Karpas-422 (cell line): ENCODE results near the gene EGFL8. TPM values are rescaled to one million over a fixed set of nuclear protein-coding genes. Genes with fewer than 3 reads are reported as not detected.
"Not testable (repeated sequence)": the region's sequence is repeated elsewhere in the genome, so short reads cannot be mapped to it uniquely, and the experiment has no call there.

Experiments
- DNase-seq: peaks from one replicate; pipeline ENCODE4 v3.0.0-alpha.2; 2015
- H2AFZ ChIP-seq: fragments of 200-600 bp; sonication (generic); 2 replicates; pipeline ENCODE4 v1.6.1; 2014; ENCODE audit warnings: antibody characterized with exemption, low read length, mixed read lengths
- H3K27ac ChIP-seq: fragments of 200-600 bp; sonication (generic); 2 replicates; pipeline ENCODE4 v1.5.1; 2014; ENCODE audit warnings: mild to moderate bottlenecking, low read length, moderate library complexity
- H3K27me3 ChIP-seq: fragments of 200-600 bp; sonication (generic); 2 replicates; pipeline ENCODE4 v1.6.1; 2014; ENCODE audit warnings: low read length, mixed read lengths
- H3K36me3 ChIP-seq: fragments of 200-600 bp; sonication (generic); 2 replicates; pipeline ENCODE4 v1.6.1; 2014; ENCODE audit warnings: low read length, mixed read lengths; ENCODE audit not compliant: insufficient read depth
- H3K4me1 ChIP-seq: fragments of 200-600 bp; sonication (generic); 2 replicates; pipeline ENCODE4 v1.6.1; 2014; ENCODE audit warnings: mild to moderate bottlenecking, low read length, mixed read lengths
- H3K4me2 ChIP-seq: fragments of 200-600 bp; sonication (generic); 2 replicates; pipeline ENCODE4 v1.6.1; 2014; ENCODE audit warnings: low read length, low read depth, mild to moderate bottlenecking; ENCODE audit not compliant: poor library complexity, severe bottlenecking
- H3K4me3 ChIP-seq: fragments of 200-600 bp; sonication (generic); 2 replicates; pipeline ENCODE4 v1.5.1; 2014; ENCODE audit warnings: mild to moderate bottlenecking, antibody characterized with exemption, low read length, mixed read lengths
- H3K79me2 ChIP-seq: fragments of 200-600 bp; sonication (generic); 2 replicates; pipeline ENCODE4 v1.6.1; 2014; ENCODE audit warnings: mild to moderate bottlenecking, low read length, mixed read lengths
- H3K9ac ChIP-seq: fragments of 200-600 bp; sonication (generic); 2 replicates; pipeline ENCODE4 v1.6.0; 2014; ENCODE audit warnings: low read length
- H3K9me2 ChIP-seq: fragments of 200-600 bp; sonication (generic), shearing (Covaris generic); replicated peaks from 2 replicates; pipeline ENCODE4 v1.6.0; 2014; ENCODE audit warnings: mild to moderate bottlenecking, low read length, moderate library complexity; ENCODE audit not compliant: insufficient read depth
- H3K9me3 ChIP-seq: fragments of 300-700, 200-600 bp; sonication (generic); 2 replicates; pipeline ENCODE4 v1.6.1; 2014; ENCODE audit warnings: low read length, mixed read lengths
- H4K20me1 ChIP-seq: fragments of 200-600 bp; sonication (generic); 2 replicates; pipeline ENCODE4 v1.6.1; 2014; ENCODE audit warnings: mild to moderate bottlenecking, antibody characterized with exemption, low read length, low read depth; ENCODE audit not compliant: insufficient read depth
- total RNA-seq: library from RNA; depleted of rRNA; stranded (reverse); fragments of >200 nt; shearing (Covaris generic); gene quantifications from 2 replicates; pipeline ENCODE4 v1.2.3, GENCODE V29; 2014; ENCODE audit warnings: low replicate concordance

Gene EGFL8
- total RNA-seq, 1 experiment from 2014 or later, result 3.7 TPM

GRCh38 chr6:32187009-32187709 lies 22.8 kb downstream of the EGFL8 start:
- Histone ChIP-seq H3K4me2 (peak overlapping the region; percentile 27), H3K36me3 (peaks cover 9% of the 10 kb centered on the region), H3K9ac (0 out of 2 replicates have a peak overlapping the region, but pooled peaks have one; percentile 22), H4K20me1 (no peaks in the 10 kb centered on the region), H3K79me2 (peaks cover 41% of the 10 kb centered on the region), H3K4me3 (no peak overlapping the region), H3K27me3 (no peaks in the 10 kb centered on the region), H3K9me2 (no peaks in the 10 kb centered on the region), H3K27ac (no peak overlapping the region), H2AFZ (no peak overlapping the region), H3K4me1 (peaks cover 54% of the 10 kb centered on the region), H3K9me3 (no peaks in the 10 kb centered on the region)
- peak; percentile 46 for DNase-seq

- H3K4me2 ChIP-seq, result peak overlapping the region; percentile 87
- H3K9me3 ChIP-seq, H2AFZ ChIP-seq, H3K27ac ChIP-seq, H3K36me3 ChIP-seq, H3K9me2 ChIP-seq, DNase-seq, H4K20me1 ChIP-seq, H3K27me3 ChIP-seq, H3K4me3 ChIP-seq: not testable (repeated sequence)
- peaks cover 48% of the 10 kb centered on the region for H3K79me2 ChIP-seq
- H3K9ac ChIP-seq, result peak overlapping the region; percentile 95
- H3K4me1 ChIP-seq, result peaks cover 58% of the 10 kb centered on the region
Observed at GRCh38 chr6:32187725-32188380, 23.5 kb downstream of the EGFL8 start.

- no peaks in the 10 kb centered on the region for H3K9me3 ChIP-seq
- peak overlapping the region; percentile 82 for H3K4me3 ChIP-seq
- no peak for DNase-seq
- no peak overlapping the region for H2AFZ ChIP-seq
- no peaks in the 10 kb centered on the region for H3K9me2 ChIP-seq
- peak overlapping the region; percentile 87 for H3K27ac ChIP-seq
- peak overlapping the region; percentile 87 for H3K4me2 ChIP-seq
- H3K27me3 ChIP-seq, result no peaks in the 10 kb centered on the region
- H3K36me3 ChIP-seq, result peaks cover 5% of the 10 kb centered on the region; the same call in 1 of the 2 replicates
- H3K4me1 ChIP-seq, result peaks cover 65% of the 10 kb centered on the region
- peaks cover 49% of the 10 kb centered on the region for H3K79me2 ChIP-seq
- H4K20me1 ChIP-seq, result no peaks in the 10 kb centered on the region
- peak overlapping the region; percentile 95 for H3K9ac ChIP-seq
Observed at GRCh38 chr6:32188381-32189068, 24.1 kb downstream of the EGFL8 start.

GRCh38 chr6:32189069-32189741 lies 24.8 kb downstream of the EGFL8 start:
- Histone ChIP-seq H3K9me3 (no peaks in the 10 kb centered on the region), H2AFZ (no peak overlapping the region), H3K27ac (peak overlapping the region; percentile 87), H3K4me2 (peak overlapping the region; percentile 87), H3K27me3 (no peaks in the 10 kb centered on the region), H3K79me2 (peaks cover 49% of the 10 kb centered on the region), H3K4me1 (peaks cover 69% of the 10 kb centered on the region), H3K36me3 (0 out of 2 replicates have a peak, but pooled peaks cover 2% of the 10 kb centered on the region), H3K9ac (peak overlapping the region; percentile 95), H4K20me1 (no peaks in the 10 kb centered on the region), H3K9me2 (no peaks in the 10 kb centered on the region), H3K4me3 (peak overlapping the region; percentile 82)
- DNase-seq, result no peak

- Histone ChIP-seq H3K36me3 (0 out of 2 replicates have a peak, but pooled peaks cover 2% of the 10 kb centered on the region), H2AFZ (no peak overlapping the region), H3K9me2 (no peaks in the 10 kb centered on the region), H3K4me1 (peaks cover 74% of the 10 kb centered on the region), H3K4me3 (peak overlapping the region; percentile 82), H3K27me3 (no peaks in the 10 kb centered on the region), H3K9me3 (no peaks in the 10 kb centered on the region), H3K4me2 (peak overlapping the region; percentile 87), H3K27ac (peak overlapping the region; percentile 87), H4K20me1 (no peaks in the 10 kb centered on the region), H3K9ac (peak overlapping the region; percentile 95), H3K79me2 (peaks cover 47% of the 10 kb centered on the region)
- no peak for DNase-seq
Observed at GRCh38 chr6:32189742-32190053, 25.3 kb downstream of the EGFL8 start.

- H3K4me3 ChIP-seq, result peak within 1 kb of the TSS; percentile 82
- no peak within 1 kb of the TSS for H2AFZ ChIP-seq
- H4K20me1 ChIP-seq, result no peaks in the 10 kb centered on the region
- no peaks in the 10 kb centered on the region for H3K27me3 ChIP-seq
- H3K9me2 ChIP-seq, result no peaks in the 10 kb centered on the region
- H3K36me3 ChIP-seq, result 0 out of 2 replicates have a peak, but pooled peaks cover 2% of the 10 kb centered on the region
- peaks cover 80% of the 10 kb centered on the region for H3K4me1 ChIP-seq
- peak within 1 kb of the TSS; percentile 87 for H3K27ac ChIP-seq
- peaks cover 47% of the 10 kb centered on the region for H3K79me2 ChIP-seq
- H3K9ac ChIP-seq, result peak within 1 kb of the TSS; percentile 95
- peak; percentile 97 for DNase-seq
- peak within 1 kb of the TSS; percentile 87 for H3K4me2 ChIP-seq
- H3K9me3 ChIP-seq, result no peaks in the 10 kb centered on the region
Observed at GRCh38 chr6:32190054-32190851, 25.9 kb downstream of the EGFL8 start, which contains the start of gene PBX2. Gene PBX2 (minus strand): TSS chr6:32190202. CDS start chr6:32189915, 287 bp downstream.

- H3K9me2 ChIP-seq, result no peaks in the 10 kb centered on the region
- H3K9ac ChIP-seq, result peak overlapping the region; percentile 95
- DNase-seq, result peak; percentile 42
- H3K36me3 ChIP-seq, result no peaks in the 10 kb centered on the region
- peak overlapping the region; percentile 87 for H3K4me2 ChIP-seq
- H3K27me3 ChIP-seq, result no peaks in the 10 kb centered on the region
- peak overlapping the region; percentile 87 for H3K27ac ChIP-seq
- peaks cover 75% of the 10 kb centered on the region for H3K4me1 ChIP-seq
- no peaks in the 10 kb centered on the region for H4K20me1 ChIP-seq
- peak overlapping the region; percentile 82 for H3K4me3 ChIP-seq
- no peak overlapping the region for H2AFZ ChIP-seq
- H3K79me2 ChIP-seq, result peaks cover 47% of the 10 kb centered on the region
- no peaks in the 10 kb centered on the region for H3K9me3 ChIP-seq
Observed at GRCh38 chr6:32190911-32191677, 26.7 kb downstream of the EGFL8 start.
